Measurements from ENCODE around the gene ANXA5.

ANXA5 gene

DNA sequence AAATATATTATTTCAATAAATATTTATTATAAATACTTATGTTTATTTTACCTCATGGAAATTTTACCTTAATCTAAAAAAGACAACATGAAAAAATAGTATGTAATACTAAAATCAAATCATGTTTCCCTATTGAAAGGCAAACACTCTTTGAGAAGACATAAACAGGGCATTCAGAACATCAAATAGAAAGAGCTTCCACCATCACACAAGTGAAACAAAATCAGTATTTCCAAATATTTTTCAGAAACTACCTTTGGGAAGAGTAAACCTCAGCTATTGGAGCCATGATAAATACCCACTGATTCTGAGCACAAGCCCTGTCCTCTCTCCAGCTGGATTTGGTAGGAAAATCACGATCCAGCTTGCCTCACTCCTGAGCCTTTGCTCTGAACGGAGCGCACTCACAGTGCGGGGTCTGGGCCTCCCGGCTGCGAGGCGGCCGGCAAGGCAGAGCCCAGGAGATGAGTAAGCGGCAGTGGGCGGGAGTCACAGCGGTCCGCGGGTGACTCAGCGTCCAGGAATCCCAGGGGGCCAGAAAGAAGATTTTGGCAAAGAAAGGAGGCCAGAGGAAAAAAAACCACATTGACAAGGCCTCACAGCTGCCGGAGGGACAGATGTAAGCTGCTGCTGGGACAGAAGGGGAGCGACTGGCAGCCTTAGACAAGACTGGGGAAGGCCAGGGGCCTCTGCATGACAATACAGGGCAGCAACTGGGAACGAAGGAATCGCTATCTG lies 14.7 kb upstream of the ANXA5 start:
- DNase-seq, result peak in 1 of 2 donors; percentile 39

DNA sequence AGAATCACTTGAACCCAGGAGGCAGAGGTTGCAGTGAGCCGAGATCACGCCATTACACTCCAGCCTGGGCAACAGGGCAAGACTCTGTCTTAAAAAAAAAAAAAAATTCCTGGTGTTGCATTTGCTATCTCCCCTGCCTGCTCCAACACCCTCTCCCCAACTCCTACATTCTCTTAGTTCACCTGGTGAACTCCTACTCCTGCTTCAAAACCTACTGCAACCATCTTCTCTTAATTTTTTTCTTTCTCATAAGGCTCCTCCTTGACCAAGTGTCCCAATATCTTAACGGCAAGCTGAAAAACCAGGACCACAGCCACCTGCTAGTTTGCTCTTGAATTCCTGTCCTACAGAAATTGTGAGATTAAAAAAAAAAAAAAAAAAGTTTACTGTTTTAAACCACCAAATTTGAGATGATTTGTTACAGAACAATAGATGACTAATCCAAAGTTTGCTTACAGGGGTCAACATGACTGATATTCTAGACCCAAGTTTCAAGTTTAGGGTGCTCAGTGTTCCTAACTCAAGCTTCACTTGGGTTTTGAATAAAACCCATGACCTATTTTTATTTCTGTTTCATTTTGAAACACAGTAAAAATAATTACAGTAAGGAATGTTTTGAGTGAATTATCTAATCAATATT lies 13.1 kb upstream of the ANXA5 start:
- no peak for DNase-seq

DNA sequence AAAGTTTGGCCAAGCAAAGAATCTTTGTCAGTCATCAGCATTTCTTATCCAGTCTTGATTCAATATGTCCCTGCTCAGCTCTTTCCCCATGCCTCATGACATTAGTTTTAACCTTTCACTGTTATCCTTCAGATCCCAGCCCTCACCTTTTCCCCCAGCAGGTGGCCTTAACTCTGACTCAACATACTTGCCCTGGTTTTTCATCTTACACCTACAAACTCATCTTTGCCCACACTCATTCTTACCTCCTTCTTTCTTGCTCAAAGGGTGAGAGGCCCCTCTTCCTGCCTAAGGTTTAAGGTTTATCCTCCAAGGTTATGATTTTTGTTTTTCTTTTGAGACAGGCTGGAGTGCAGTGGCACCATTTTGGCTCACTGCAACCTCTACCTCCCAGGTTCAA lies 10.6 kb upstream of the ANXA5 start:
- DNase-seq, result no peak

DNA sequence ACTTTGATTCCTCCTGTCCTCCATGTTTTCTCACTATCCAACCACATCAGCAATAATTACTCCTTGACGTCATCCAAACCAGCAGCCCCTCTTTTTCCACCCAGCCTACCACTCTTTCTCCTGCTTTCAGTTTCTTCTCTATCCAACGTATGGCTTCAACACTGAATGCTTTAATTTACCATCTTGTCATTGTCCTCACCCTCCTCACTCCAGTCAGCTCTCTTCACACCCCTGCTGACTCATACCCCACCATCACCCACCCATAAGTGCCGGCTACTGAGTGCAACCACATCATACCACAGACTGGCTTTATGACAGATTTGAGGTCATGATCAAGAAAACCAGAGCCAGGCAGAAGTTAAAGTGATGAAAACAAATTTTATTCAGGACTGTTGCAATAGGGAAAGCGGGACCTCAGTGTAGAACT lies 9.8 kb upstream of the ANXA5 start:
- DNase-seq, result peak; percentile 46 to 53

DNA sequence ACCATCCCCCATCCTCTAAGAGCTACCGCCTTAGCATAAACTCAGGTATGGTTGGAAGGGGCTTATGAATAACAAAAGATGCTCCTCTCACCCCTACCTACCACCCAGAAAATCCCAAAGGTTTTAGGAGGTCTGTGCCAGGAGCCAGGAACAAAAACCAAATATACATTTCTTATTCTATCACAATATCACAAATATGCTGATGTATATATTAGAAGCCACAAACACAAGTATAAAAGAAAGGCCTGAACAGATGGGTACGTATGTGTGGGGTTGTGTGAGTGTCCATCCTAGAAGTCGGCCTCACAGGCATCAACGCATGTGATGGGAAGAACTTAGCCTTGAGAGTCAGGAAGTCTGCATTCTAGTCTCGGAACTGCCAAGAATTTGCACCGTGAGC lies 8.7 kb upstream of the ANXA5 start:
- DNase-seq, result no peak

DNA sequence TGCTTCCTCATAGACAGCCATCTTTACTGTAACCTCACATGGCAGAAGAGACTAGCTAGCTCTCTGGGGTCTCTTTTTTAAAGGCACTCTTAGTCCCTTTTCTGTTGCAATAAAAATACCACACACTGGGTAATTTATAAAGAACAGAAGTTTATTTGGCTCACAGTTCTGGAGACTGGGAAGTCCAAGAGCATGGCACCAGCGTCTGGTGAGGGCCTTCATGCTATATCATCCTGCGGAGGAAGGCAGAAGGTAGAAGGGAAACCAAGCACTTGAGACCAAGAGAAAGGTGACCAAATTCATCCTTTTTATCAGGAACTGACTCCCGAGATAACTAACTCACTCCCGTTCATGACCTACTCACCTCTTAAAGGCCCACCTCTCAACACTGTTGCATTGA lies 5.4 kb upstream of the ANXA5 start:
- DNase-seq, result no peak

DNA sequence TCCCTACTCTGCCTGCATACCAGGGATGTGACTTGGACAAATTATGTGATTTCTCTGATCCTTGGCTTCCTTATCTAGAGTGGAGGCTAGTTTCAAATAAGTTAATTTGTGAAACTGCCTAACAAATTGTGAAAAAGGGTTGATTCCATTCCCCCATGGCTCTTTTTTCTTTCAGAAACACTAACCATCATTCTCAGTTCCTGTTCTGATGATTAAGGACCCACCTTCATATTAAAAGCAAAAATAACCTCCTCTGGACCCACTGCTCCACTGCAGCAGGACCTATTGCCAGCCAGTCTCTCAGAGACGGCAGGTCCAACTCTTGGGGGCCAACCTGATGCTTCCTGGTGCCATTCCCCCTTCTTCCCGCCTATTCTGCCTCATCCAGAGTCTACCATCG lies 4.5 kb upstream of the ANXA5 start:
- DNase-seq, result no peak

DNA sequence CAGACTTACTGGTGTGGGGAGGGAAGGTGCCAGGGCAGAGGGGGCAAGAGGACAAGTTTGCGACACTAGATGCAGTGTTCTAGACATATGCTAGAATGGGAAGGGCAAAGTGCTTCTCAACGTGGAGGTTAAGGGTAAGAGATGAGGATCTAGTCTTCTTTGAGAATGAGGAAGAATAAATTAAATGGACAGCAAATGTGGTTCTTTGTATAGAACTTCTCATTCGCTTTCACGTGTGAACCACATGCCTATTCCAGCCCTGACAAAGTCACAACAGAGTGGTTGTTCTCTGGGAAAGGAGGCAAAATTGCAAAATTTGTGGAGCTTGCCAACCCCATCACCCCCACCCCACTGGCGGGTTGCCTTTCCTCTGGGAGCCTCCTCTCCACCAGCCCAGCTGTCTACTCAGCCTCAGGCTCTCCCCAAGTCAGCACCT lies 1.5 kb upstream of the ANXA5 start:
- DNase-seq, result no peak

DNA sequence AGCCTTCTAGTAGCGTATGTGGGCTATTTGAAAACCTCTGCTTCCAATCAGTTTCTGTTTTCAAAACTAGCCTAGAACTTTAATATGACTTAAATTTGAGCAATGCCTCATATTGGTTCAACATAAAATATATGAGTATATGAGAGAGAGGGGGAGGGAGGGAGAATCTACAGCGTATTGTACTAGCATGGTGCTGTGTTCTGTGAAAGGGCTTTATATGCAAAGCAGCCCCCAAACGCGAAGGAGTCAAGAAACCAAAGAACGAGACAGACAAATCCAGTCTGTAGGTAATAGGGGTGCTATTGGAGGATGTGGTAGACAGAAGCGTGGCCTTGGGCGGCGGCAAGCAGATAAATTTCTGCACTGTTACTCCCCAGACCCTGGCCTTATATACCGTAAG lies 784 bp upstream of the ANXA5 start:
- peak in 1 of 2 donors; percentile 30 for DNase-seq

DNA sequence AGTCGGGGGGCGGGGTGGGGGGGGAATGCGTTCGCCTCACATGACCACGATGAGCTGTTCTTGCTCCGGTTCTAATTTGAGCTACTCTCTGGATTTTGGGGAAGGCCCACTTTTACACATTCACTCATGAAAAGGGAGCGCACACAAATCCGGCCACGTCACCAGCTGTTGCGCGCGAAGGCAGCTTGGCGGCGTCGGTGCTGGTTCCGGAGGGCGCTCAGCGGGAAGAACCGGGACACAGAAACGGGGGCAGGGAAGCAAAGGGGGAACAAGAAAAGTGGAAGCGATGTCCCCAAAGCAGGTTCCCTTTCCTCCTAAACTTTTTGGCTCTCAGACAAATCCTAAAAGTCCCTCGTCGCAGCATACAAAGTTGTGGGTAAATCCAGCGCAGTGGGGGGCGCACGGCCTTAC lies 605 bp downstream of the ANXA5 start:
- DNase-seq, result peak; percentile 68 to 82

DNA sequence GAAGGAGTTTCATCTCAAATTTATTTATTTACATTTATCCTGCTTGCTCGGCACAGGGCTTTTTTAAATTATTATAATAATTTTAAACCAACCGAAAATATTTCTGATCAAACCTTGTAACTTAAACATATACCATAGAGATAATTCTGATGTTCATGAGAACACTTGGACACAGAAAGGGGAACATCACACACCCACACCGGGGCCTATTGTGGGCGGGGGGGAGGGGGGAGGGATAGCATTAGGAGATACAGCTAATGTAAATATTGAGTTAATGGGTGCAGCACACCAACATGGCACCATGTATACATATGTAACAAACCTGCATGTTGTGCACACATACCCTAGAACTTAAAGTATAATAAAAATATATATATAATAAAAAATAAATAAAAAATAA lies 2.9 kb downstream of the ANXA5 start:
- DNase-seq, result no peak

DNA sequence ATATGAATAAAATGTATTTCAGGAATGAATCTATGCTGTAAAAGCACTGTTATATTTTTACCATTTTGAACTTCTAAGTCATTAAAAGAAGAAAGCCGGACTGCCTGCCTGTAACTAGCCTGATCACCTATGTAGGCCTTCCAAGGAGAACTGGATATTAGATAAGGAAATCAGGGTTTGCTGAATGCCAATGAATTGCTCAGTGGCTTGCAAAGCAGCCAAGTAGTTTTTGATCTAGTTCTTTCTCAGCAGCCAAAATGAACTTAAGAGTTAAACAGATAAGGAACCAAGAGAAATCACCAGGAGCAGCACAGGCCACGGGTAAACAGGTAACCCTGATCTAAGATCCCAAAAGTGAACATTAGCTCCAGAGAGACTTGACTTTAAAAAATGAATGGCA lies 3.3 kb downstream of the ANXA5 start:
- DNase-seq, result no peak

DNA sequence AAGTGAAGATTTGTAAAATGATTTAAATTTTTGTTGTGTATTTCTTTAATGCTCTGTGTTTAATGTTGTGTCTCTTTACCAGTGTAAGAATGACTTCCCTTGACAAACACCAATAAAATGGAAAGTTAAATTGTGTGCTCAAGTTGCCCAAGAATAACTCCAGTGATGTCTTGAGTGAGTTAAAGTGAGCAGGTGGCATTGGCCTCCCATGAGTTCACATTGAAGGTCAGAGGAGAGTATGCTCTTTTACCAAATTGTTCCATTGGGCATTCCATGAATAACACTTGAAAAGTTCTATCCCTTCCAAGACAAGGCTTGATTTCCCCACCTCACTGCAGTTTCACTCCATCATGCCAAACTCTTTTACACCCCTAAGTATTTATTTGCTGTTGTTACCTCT lies 4.5 kb downstream of the ANXA5 start:
- DNase-seq, result no peak

DNA sequence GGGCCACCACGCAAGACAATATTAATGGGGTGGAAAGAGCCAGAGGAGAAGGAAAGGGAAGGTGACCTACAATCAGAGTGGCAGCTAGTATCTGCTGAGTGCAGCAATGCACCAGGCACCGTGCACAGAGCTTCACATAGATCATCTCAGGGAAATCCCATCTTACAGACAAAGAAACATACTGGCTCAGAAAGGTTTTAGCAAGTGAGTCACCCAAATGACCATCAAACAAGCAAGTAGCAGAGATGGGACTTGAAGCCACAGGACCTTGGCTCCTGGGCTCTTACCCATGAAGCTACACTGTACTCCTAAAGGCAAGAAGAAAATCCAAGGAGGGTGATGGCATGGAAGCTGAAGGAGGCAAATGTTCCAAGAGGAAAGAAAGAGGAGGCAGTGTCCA lies 6.8 kb downstream of the ANXA5 start:
- DNase-seq, result no peak

DNA sequence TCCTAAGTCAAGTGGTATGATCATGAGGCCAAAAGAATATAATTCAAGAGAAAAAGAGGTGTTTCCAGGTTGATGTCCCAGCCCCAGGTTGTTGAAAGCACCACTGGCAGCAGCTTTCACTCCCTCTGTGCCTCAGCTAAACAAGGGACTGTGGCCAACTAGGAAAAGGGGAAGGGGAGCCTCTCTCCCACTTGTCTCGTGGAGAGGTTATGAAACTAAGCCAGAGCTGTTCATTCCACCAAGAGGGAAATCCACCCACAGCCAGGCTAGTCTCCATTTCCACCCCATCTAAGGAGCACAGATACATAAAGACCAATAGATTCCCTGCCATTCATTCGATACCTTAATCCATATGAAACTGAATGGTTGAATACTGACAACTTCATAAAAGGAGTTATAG lies 8.1 kb downstream of the ANXA5 start:
- DNase-seq, result no peak

DNA sequence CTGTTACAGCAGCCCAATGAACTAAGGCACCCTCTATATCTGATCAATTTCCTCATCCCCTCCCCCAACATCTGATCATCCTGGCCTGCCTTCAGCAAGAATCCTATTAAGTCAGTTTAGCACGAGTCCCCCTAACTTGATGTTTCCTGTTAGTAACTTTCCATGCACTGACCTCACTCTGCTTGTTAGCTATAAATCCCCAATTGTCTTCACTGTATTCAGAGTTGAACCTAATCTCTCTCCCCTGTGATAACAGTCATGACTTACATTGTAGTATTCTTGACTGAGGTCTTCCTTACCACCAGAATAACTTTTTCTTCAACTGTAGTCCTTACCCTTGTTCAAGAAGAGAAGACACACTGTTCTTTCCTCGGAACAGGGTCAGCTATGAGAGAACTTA lies 8.5 kb downstream of the ANXA5 start:
- DNase-seq, result no peak

DNA sequence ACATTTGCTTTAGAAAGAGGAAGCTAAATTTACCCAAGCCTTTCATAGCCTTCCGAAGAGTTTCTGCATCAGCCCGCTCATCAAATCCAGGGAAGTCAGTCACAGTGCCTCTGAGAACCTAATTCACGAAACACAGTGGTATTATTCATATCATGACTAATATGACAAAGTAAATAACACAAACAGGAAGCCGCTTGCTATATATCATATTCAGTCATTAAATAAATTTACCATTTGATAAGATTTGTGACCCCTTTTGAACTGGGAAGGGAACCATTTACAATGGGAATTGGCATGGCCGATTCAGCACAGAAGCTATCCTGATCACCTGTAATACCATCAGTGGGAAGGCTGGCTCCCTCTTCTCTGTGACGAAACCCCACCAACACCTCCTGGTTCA lies 10.5 kb downstream of the ANXA5 start:
- DNase-seq, result no peak

DNA sequence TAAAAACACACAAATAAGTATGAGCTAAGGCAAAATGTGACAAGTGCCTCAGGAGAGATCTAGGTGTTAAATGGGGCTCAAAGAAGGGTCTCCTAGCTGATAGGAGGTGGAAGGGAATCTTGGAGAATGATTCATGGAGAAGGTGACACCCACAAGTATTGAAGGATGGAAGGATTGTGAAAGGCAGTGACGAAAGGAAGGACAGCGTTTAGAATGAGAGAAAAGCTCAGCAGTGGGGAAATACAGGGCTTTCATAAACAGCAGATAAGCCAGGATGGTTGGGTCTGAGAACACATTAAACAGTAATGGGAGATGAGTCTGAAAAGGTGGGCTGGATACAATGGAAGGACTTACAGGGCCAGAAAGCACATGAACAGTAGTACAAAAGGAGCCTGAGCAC lies 11.5 kb downstream of the ANXA5 start:
- no peak for DNase-seq

DNA sequence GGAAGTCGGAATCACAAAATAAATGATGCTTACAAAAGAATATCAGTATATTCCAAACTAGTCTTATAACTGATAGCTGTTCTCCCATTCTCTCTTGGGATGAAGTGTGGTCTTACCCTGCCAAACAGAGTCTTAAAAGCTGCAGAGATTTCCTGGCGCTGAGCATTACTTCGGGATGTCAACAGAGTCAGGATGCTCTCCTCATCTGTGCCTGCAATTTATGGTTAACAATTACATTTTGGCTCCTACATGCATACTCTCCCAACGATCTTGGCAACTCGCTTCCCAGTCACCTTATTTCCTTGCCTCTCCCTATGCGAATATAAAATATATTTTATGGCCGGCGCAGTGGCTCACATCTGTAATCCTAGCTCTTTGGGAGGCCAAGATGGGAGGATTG lies 12.2 kb downstream of the ANXA5 start:
- DNase-seq, result no peak

DNA sequence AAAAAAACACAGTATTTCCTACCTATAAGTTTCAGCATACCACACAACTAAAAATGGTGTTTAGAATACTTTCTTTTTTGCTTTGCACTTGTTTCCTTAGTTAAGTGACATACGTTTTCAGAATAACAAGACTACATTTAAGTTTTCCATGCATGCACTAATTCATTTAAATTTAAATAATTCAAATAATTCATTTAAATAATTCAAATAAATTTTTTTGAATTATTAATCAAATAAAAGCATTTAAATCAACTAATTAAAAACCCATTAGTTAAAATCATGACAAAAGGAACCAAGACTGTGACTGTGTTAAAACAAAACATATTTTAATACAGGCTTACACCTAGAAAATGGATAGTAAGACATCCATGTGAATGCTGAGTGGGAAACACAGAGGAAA lies 12.8 kb downstream of the ANXA5 start:
- no peak for DNase-seq

DNA sequence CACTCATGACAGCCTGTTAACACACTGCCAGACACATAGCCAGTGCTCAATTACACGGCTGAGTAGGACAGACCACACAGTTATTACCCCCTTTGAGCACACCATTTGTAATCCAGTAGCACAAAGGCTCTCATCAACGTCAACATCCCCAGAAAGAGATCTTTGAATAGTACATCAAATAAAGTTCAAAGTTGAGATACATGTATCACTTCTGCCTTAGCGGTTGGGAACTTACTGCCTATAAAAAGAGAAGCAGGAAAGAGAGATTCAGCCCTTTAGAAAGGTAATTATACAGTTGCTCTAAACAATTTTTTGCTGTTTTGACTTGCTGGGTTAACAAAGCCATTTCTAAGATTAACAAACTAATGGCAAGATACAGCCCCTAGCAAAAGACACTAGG lies 16.2 kb downstream of the ANXA5 start:
- DNase-seq, result no peak

DNA sequence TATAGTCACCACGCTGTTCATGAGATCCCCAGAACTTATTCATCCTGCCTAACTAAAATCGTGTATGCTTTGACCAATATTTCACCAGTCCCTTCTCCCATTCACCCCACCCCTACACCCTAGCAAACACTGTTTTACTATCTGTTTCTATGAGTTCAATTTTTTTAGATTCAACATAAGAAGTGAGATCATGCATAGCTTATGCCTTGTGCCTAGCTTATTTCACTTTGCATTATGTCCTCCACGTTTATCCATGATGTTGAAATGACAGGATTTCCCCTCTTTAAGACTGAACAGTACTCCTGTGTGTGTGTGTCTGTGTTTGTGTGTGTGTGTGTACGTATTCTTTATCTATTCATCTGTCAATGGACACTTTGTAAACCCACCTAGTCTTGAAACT lies 16.8 kb downstream of the ANXA5 start:
- no peak for DNase-seq

DNA sequence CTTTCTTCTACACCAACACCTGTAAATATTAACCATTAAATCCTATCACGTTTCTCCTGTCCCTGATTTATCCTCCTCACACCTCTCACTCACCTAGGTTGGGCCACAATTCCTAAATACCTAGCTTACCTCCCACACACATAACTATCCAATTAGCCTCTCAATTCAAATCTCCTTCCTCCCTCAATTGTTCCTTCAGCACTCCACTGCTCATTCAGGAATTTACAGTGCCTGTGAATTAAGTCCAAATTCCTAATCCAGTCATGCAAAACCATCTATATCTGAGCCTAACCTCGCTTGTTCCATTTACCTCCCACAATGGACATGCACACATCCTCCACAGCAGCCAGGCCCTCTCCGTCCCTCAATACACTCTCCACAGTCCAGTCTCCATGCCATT lies 17.5 kb downstream of the ANXA5 start:
- DNase-seq, result no peak

DNA sequence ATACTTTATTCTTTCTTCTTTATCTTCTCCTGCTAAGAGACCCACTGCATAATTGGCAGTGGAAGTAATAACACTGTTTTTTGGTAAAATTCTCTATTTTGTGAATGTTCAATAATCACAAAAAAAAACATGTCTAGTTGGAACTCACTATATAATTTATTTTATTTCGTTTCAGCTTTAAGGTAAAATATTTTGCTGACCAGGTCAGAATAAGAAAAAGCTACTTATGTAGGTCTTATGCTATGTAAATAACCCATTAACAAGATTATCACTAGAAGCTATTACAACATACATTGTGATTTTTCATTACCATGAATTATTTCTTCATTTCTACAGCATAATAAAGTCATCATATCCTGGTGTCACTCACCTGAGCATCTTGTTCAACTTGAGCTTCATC lies 19.3 kb downstream of the ANXA5 start:
- DNase-seq, result no peak
